ENCODE data around the gene RANBP10.

- TF ChIP-seq CTCF (IDR thresholded peaks at IDR 0.05): no peak
- TF ChIP-seq REST (IDR thresholded peaks at IDR 0.05): no peak
Observed at GRCh38 chr16:67729636-67730248, 76.6 kb downstream of the RANBP10 start.

Data from A549 (cell line).